GM19468 (cell line): ENCODE measurements around the gene KCNN4.

Experiments
- ATAC-seq: cut with Tn5 transposase; IDR thresholded peaks from one replicate; pipeline ENCODE4 v1.9.1; 2021; ENCODE audit warnings: mild to moderate bottlenecking, moderate library complexity, moderate number of reproducible peaks; ENCODE audit not compliant: unreplicated experiment; ENCODE audit errors: extremely low read depth

Gene KCNN4

DNA sequence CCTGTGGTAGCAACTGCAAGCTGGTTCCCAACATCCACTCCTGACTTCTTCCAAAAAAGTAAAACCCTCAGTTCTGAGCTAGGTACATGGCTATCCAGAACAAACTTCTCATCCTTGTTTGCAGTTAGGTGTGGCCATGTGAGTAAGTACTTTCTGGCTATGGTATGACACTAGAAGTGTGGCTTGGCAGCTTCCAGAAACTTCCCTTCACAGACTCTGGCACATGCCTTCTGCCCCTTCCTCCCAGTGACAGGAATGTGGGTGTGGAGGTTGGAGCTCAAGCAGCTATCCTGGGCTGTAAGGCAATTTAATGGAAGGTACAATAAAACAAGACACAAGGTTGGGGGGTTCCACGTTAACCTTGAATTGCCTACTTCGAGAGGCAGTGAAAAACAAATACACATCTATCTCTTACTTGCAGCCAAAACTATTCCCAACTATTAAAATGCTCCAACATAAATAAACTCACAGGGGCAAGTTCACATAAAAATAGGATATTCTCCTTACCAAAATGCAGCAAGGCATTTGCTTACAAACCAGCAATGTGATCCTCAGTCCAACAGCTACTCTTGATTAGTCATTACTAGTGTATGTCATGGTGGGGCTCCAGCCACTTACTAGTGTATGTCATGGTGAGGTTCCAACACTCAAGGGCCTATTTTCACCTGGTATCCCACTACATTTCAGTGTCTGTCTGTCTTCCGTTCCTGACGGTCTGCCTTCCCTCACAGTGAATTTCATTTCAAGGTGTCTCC lies 29.1 kb downstream of the KCNN4 start:
- no peak for ATAC-seq

DNA sequence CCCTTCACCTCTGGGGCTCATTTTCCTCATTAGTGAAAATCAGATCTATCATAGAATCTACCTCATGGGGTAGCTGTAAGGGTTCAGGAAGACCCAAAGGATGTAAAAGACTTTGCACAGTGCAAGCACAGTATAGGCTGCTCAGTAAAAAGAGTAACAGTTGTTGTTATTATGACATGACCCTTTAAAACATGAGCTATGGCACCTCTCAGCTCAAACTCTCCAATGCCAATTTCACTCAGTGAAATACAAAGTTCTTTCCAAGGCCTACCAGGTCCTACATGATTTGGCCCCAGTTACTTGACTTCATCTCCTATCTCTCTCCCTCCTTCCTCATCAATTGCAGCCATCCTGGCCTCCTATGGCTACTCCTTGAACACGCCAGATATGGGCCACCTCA lies 30.9 kb downstream of the KCNN4 start:
- no peak for ATAC-seq

DNA sequence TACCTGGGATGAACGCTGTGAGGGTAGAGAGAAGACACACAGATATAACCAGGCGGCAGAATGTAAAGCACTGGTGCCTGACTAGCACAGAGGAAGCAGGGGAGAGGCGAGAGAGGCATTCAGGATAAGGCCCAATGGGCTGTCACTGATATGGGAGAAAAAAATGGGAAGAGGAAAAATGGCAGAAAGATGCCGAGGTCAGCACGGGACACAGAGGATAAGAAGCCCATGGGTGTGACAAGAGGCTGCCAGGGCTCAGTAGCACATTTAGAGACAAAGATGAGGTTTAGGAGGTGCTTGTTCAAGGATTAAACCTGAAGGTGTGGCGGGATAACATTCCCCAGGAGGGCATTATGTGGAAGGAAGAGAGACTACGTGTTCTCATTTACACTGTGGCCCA lies 31.6 kb downstream of the KCNN4 start:
- ATAC-seq: no peak

DNA sequence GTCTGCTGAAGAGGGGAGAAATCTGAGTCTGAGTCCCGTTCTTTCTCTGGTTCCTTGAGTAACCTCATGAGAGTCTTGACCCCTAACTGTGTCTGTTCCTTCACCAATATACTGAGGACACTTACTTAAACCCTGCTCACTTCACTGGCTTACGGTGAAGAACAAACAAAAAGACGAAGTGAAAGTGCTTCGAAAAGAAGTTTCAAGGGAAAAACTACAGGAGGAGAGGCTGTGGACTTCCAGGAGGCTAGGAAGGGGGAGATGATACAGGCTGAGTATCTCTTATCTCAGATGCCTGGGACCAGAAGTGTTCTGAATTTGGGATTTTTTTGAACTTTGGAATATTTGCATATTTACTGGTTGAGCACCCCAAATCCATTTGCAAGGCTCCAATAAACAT lies 32.1 kb downstream of the KCNN4 start:
- ATAC-seq: no peak

DNA sequence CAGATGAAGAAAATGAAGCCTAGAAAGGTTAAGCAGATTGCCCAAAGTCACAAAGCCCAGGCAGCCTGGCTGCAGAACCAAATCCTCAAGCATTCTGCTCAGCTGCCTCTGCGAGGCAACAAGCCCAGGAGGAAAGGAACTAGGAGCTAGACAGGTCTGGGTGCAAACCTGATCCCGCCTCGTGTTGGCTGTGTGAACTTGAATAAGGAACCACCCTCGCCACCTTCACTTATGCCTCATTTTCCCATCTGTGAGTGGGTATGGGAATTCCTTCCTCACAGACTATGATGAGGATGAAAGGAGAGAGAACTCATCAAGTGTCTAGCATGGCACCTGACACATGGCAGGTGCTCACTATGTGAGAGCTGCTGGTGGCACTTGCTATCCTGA lies 32.6 kb downstream of the KCNN4 start:
- ATAC-seq: no peak

DNA sequence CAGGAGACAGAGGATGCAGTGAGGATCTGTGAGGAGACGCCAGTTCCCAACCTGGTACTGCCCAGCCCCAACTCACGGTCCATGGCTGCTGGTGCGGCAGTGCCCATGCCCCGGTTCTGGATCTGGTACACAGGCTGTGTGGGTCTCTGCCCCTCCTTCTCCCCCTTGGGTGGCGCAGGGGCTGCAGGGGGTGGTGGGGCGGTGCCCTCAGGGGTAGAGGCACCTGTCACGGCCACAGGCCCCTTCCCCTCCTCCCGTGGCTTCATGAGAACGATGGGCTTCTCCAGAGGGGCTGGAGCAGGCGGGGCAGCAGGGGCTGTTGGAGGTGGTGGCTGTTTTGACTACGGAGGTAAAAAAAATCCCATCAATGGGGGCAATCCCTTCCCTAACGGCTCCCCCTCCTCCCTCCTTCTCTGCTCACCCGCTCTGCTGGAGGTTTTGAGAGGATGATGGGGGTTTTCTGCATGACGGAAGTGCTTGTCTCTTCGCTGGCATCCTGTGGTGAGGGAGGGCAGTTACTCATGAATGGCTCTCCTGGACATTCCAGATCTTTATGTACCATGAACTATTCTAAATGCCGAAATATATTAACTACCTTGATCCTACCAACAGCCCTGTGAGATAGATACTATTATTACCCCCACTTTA lies 33.1 kb downstream of the KCNN4 start:
- ATAC-seq: no peak

DNA sequence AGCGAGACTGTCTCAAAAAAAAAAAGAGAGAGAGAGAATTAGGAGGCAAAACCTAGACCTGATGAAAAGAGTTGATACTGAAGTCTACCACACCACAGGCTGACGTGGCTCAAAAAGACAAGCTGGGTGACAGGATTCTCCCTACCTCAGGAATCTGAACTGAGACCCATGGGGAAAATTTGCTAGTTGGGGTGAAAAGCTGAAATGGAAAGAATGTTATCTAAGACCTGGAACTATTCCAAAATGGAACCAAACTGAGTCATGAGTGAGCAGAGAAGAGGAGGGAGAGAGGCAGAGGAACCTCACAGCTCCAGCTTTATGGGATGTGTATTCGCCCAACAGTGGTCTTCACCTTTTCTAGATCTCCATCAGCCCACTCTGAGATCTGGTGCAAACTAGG lies 37.7 kb downstream of the KCNN4 start:
- no peak for ATAC-seq

DNA sequence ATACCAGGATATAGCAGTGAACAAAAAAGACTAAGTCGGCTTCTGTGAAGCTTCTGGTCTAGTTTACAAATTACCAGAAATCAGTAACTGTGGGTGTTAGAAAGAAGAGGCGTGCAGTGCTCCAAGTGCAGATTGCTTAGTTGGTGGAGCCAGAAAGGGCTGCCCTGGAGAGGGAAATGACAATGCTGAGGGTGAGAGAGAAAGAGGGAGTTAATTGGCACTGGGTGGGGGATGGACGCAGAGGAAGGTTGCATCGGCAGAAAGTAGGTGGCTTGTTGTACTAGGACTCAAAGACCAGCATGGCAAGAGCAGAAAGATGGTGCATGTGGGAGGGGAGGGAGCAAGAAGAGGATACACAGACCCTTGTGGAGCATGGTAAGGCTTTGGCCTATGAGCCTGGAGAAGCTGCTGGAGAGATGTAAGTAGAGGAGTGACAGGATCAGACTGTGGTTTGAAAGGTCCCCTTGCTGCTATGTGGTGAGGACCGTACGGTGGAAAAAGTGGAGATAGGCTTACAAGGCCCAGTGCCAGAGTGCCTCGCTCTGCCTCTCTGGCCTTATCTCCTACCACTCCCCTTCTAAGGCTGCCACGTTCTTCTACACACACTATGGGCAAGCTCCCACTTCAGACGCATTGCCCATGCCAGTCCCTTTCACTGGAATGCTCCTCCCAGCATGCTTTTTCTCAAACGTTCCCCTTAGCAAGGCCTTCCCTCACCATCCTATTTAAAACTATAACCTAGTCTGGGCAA lies 39.5 kb downstream of the KCNN4 start:
- ATAC-seq: no peak

DNA sequence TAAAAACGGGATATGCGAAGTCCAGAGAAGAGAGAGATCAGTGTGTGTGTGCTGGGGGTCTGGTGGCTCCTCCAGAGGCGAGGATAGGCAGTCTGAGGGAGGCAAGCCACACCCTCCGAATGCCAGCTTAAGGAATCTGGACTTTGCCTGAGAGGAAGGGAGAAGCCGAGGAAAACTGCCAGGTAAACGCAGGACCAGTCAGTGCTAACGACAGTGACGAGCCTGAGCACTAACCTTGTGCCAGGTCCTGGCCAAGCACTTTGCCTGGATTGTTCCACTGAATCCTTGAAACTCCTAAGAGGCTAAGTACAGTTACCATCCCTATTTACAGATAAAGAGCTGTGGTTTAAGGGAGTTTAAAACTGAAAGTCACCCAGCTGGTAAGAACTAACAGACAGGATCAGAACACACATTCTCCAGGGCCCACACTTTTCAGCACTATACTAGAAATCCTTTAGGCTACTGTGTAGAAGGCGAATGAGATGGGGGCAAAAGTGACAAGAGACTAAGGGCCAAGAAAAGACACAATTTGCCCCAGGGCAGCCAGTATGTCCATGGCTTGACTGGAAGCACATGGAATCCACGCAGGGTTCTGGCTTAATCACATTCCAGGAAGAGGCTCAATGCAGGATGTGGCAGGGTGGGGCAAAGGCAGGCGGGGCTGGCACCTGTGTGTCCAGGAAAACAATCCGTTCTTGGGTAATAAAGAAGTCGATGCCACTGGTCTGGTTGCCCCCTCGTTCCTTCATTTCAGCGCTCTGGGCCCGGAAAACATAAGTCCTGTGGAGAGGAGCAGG lies 41.1 kb downstream of the KCNN4 start:
- ATAC-seq: no peak

DNA sequence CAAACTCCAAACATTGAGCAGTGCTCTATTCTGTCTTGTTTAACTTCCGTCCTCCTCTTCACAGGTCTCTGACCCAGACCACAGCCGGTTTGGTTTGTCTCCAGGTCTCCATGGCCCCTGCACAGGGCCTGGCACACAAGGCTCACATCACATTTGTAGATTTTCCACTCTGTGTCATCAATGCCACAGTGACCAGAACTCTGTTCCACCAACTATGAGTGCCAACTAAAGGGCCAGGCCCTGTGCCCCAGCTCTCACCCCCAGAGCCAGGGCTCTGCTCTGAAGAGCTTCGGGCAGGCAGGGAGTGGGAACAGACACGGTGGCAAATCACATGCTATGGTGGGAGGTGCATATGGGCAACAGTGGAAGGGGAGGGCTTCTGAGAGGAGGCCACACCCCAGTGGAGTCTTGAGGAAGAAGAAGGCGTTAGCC lies 42.0 kb downstream of the KCNN4 start:
- no peak for ATAC-seq

DNA sequence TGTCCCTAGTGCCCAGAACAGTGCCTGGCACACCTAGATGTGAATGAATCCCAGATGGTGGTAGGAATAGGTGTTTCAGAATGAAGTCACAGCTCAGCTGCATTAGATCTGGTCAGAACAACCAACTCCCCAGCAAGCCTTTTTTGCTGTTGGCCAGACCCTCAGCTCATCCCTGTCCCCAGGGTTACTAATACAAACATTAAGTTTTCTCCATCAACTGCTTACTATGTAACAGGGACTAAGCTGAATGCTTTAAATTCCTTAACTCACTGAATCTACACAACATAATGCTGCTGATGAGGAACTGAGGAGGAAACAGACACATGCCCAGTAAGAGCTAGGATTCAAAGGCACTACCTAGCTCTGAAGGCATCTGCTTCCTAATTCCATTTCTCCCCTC lies 44.8 kb downstream of the KCNN4 start:
- no peak for ATAC-seq

DNA sequence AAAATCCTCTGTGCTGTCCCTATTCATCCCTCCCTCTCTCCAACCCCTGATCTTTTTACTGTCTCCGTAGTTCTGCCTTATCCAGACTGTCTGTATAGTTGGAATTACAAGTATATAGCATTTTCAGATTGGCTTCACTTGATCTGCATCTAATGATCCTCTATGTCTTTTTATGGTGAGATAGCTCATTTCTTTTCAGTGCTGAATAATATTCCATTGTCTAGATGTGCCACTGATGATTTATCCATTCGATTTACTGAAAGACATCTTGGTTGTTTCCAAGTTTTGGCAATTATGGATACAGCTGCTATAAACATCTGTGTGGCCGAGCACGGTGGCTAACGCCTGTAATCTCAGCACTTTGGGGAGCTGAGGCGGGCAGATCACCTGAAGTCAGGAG lies 45.8 kb downstream of the KCNN4 start:
- no peak for ATAC-seq

DNA sequence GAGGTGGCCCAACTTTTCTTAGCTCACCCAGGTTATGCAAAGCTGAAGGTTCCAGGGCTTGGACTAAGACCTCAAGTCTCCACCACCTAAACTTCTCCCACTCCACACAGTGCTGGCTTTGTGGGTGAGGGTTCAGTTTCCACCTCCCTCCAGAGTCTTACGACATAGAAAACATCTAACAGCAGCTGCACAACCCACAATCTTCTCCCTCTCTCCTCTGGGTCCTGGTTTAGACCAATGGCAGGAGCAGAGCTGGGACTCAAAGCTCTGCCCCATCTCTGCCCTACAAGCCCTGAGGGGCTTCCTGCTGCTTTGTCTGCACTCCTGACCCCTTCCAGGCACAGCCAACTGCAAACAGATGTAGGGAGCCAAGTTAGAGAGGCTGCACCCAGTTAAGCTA lies 48.9 kb downstream of the KCNN4 start:
- no peak for ATAC-seq

DNA sequence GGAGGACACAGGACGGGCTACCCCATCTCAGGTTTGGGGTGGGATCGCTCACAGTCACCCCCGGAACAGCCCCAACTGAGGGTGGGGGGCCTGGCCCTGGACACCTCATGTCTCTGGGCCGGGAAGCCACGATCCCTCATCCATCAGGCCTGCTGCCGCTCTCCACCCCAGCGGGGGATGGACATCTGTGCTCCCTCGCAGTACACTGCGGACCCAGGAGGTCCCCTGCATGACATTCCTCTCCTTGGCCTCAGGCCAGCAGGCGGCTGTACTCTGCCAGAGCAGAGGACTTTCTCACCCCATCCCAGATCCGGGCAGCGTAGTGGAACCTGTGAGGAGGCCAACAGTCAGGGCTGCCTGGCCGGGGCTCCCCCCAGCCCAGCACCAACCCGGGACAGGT lies 49.4 kb downstream of the KCNN4 start:
- ATAC-seq: no peak

DNA sequence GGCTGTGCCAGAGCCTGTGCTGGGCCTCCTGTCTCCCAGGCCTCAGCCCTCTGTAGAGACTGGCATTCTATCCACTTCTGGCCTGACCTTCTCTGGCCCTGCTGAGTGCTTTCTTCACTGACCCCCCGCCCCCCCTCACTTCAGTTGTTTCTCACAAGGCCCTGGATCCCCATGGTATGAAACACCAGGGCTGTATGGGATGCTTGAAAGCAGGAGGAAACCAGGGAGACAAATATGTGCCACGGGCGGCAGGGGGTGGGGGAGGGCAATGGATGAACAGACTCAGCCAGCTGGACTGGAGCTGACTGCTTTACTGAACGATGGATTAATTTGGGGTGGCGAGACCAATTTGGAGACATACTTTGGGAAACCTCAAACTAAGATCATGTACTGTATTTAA lies 50.9 kb downstream of the KCNN4 start:
- no peak for ATAC-seq

DNA sequence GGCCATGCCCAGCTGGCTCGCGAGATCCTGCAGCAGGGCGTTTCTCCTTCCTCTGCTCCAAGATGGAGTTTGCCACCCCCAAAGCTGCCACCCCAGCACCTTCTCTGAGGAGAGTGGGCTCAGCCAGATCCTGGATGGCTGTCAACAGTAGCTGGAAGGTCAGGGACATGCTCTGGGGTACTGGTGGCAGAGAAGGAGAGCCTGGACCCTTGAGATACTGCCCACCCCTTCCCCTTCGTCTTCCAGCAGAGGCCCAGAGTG lies 53.2 kb downstream of the KCNN4 start:
- ATAC-seq: no peak

DNA sequence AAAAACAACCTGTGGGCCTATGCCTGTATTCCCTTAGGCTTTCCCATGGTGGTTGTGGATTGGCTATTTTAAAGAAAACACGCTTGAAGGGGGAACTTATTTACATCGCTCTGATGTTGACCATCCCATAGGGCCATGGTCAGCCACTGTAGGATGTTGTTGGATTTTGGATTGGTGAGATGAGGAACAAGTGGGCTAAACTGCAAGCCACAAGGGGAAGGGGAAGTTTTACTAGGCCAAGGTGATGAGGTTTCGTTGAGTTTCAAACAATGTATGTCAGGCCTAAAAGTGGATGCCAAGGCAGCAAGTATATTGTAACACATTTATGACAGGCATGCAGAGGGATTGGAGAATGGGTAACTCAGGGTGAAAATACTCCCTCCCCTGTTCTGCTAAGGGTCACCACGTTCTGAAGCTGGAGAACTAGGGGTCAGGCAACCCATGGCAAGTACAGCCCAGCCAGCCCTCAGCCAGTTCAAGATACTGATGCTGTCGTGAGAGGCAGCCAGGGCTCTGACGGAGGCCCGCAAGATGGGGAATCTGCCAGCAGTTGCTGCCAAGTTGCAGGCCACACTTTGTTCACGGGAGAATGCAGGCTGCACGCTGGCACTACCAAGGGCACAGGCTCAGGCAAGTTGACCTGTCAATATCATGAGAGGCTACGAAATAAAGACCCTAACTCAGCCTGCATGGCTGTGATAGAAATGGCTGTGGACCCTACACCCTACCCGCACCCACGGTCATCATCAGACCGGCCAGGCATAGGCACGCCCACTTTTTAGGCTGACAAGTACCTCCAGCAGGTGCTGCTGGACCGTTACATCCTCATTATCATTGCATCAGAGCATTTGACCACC lies 53.8 kb downstream of the KCNN4 start:
- ATAC-seq: no peak

DNA sequence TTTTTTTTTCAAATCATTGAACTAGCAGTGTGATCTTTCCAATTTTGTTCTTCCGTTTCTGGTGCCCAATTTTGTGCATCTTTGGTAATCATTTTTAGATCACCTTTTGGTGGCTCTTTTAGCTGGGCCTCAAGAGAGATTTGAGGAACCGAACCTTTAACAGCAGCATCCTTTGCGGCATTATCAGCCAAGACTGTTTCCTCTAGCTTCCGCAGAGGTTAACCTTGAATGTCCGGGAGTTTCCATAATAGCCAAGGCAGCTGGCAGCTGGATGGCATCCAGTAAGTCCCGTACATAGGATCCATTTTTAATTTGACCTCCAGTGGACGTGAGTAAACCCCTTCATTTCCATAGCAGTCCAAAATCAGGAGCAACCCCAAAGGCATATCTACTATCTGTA lies 55.3 kb downstream of the KCNN4 start:
- no peak for ATAC-seq

DNA sequence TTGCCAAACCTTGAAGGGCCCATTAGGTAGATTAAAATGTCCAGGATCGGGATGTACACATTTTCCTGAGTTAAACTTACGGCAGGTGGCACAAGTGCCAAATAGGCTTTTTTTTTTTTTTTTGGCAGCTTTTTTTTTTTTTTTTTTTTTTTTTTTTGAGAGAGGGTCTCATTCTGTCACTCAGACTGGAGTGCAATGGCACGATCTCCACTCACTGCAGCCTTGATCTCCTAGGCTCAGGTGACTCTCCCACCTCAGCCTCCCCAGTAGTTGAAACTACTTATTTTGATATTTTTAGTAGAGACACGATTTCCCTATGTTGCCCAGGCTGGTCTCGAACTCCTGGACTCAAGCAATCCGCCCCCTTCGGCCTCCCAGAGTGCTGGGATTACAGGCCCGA lies 55.9 kb downstream of the KCNN4 start:
- ATAC-seq: no peak

DNA sequence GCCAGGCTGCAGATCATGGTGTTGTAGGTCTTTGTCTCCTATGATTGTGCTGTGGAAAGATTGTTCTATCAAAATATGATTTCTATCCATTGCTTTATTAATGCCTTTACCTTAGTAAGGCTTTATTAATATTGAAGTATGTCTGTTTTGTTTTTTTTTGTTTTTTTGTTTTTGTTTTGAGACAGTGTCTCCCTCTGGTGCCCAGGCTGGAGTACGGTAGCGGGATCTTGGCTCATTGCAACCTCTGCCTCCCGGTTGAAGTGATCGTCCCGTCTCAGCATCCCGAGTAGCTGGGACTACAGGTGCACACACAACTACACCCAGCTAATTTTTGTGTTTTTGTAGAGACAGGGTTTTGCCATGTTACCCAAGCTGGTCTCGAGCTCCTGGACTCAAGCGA lies 57.2 kb downstream of the KCNN4 start:
- ATAC-seq: no peak
